SU-DHL-6 (cell line): Measurements from ENCODE around the gene RTN4.

Source experiments
- H2AFZ ChIP-seq: fragments of 200-600 bp; sonication (generic); 2 replicates; pipeline ENCODE4 v1.6.1; 2014; ENCODE audit warnings: low read depth, mild to moderate bottlenecking, moderate library complexity, mixed read lengths, antibody characterized with exemption, low read length; ENCODE audit not compliant: severe bottlenecking
- H3F3A ChIP-seq: fragments of 200-600 bp; shearing (Covaris generic); 2 replicates; pipeline ENCODE4 v1.6.0; 2016; ENCODE audit warnings: antibody characterized with exemption, mild to moderate bottlenecking; ENCODE audit not compliant: insufficient read depth
- H3K27ac ChIP-seq: fragments of 200-600 bp; sonication (generic); 2 replicates; pipeline ENCODE4 v1.5.1; 2016; ENCODE audit warnings: low read depth, mild to moderate bottlenecking, low read length, moderate library complexity, mixed read lengths
- H3K27me3 ChIP-seq: fragments of 200-600 bp; sonication (generic), shearing (Covaris generic); 2 replicates; pipeline ENCODE4 v1.6.0; 2014; ENCODE audit warnings: mild to moderate bottlenecking, low read length
- H3K36me3 ChIP-seq: fragments of 200-600 bp; sonication (generic); 2 replicates; pipeline ENCODE4 v1.6.1; 2014; ENCODE audit warnings: mild to moderate bottlenecking, low read length, mixed read lengths
- H3K4me2 ChIP-seq: fragments of 300-600, 200-600 bp; shearing (Covaris generic), sonication (generic); 2 replicates; pipeline ENCODE4 v1.6.0; 2014; ENCODE audit warnings: low read length, low read depth, mild to moderate bottlenecking; ENCODE audit not compliant: poor library complexity, severe bottlenecking
- H3K4me3 ChIP-seq: fragments of 200-600 bp; sonication (generic); 2 replicates; pipeline ENCODE4 v1.5.1; 2014; ENCODE audit warnings: antibody characterized with exemption, low read length, mild to moderate bottlenecking, mixed read lengths; ENCODE audit not compliant: insufficient read depth, poor library complexity, severe bottlenecking
- H3K79me2 ChIP-seq: fragments of 200-600 bp; sonication (generic); 2 replicates; pipeline ENCODE4 v1.6.1; 2014; ENCODE audit warnings: mild to moderate bottlenecking, low read length, moderate library complexity; ENCODE audit not compliant: insufficient read depth
- H3K9ac ChIP-seq: fragments of 200-600 bp; sonication (generic); 2 replicates; pipeline ENCODE4 v1.7.0; 2014; ENCODE audit warnings: mild to moderate bottlenecking, low read length
- H3K9me2 ChIP-seq: fragments of 200-600 bp; sonication (generic); replicated peaks from 2 replicates; pipeline ENCODE4 v1.6.1; 2014; ENCODE audit warnings: low read length; ENCODE audit not compliant: insufficient read depth
- H3K9me3 ChIP-seq: fragments of 200-600 bp; sonication (generic); 2 replicates; pipeline ENCODE4 v1.6.1; 2014; ENCODE audit warnings: low read length, mixed read lengths; ENCODE audit not compliant: insufficient read depth
- H4K20me1 ChIP-seq: fragments of 200-600 bp; sonication (generic); 2 replicates; pipeline ENCODE4 v1.6.1; 2014; ENCODE audit warnings: low read depth, mild to moderate bottlenecking, antibody characterized with exemption, low read length, moderate library complexity, mixed read lengths
- CTCF ChIP-seq: fragments of 200-600 bp; sonication (generic); IDR thresholded peaks from one replicate; pipeline ENCODE4 v1.5.1; 2017; ENCODE audit warnings: antibody characterized with exemption, mild to moderate bottlenecking, low read length, moderate library complexity; ENCODE audit not compliant: insufficient read depth, poor library complexity, severe bottlenecking
- EZH2phosphoT487 ChIP-seq: fragments of 200-600 bp; sonication (generic), shearing (Covaris generic); conservative IDR thresholded peaks from 2 replicates; pipeline ENCODE4 v1.6.1; 2018; ENCODE audit warnings: mild to moderate bottlenecking, antibody characterized with exemption, low read length, moderate library complexity, mixed read lengths

The RTN4 gene

DNA sequence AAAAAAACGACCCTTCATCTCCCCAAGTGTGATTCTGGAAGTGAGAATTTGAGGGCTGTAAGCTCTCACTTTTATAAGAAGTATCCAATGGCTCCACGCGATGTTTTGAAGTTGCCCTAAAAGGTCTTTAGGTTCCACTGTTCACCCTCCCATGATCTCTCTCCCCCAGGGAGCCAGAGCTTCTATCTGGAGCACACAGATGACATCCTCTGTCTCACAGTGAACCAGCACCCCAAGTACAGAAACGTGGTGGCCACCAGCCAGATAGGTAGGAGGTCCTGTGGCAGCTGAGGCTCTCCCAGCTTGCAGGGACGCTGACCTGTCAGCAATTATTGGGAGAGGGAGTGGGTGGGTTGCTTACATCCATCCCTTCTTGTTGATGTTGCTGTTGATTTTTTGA lies 97.8 kb downstream of the RTN4 start:
- H3K9ac ChIP-seq: no peak overlapping the region
- TF ChIP-seq CTCF (no peak), EZH2phosphoT487 (no peak)
- no peak overlapping the region for H2AFZ ChIP-seq

DNA sequence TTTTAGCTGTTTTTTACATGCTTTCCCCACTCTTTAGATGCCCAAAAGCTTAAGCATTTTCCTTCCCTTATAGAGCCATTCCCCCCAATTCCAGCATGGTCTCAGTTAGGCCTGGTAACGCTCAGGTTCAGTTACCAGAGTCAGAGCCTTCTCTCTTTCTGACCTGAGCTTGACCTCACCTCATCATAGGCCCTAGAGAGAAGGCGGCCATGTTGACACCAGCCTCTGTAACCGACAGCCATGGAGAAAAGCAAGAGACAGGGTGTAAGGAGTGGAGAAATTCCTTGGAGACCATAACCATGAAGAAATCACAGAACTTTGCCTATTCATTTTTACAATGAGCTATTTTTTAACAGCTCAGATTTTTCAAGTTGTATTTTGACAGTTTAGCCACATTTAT lies 99.4 kb downstream of the RTN4 start:
- no peak overlapping the region for H3K27ac ChIP-seq
- no peaks in the 10 kb centered on the region for H3K9me2 ChIP-seq
- no peak overlapping the region for H3K4me2 ChIP-seq
- H3K9me3 ChIP-seq: no peaks in the 10 kb centered on the region
- no peak overlapping the region for H3K9ac ChIP-seq
- H2AFZ ChIP-seq: no peak overlapping the region
- H3K27me3 ChIP-seq: no peaks in the 10 kb centered on the region
- H3K4me3 ChIP-seq: no peak overlapping the region
- H3K79me2 ChIP-seq: no peaks in the 10 kb centered on the region
- no peaks in the 10 kb centered on the region for H4K20me1 ChIP-seq
- TF ChIP-seq EZH2phosphoT487 (no peak), CTCF (no peak)
- H3K36me3 ChIP-seq: no peaks in the 10 kb centered on the region
- no peaks in the 10 kb centered on the region for H3F3A ChIP-seq

More for the DNA sequence above, 97.8 kb downstream of the RTN4 start:
- Histone ChIP-seq H3K4me2 (no peak overlapping the region), H3K4me3 (no peak overlapping the region), H3K79me2 (no peaks in the 10 kb centered on the region), H3K9me3 (no peaks in the 10 kb centered on the region), H3K27ac (no peak overlapping the region), H3K9me2 (no peaks in the 10 kb centered on the region), H3K36me3 (no peaks in the 10 kb centered on the region), H3F3A (no peaks in the 10 kb centered on the region), H4K20me1 (no peaks in the 10 kb centered on the region), H3K27me3 (no peaks in the 10 kb centered on the region)

DNA sequence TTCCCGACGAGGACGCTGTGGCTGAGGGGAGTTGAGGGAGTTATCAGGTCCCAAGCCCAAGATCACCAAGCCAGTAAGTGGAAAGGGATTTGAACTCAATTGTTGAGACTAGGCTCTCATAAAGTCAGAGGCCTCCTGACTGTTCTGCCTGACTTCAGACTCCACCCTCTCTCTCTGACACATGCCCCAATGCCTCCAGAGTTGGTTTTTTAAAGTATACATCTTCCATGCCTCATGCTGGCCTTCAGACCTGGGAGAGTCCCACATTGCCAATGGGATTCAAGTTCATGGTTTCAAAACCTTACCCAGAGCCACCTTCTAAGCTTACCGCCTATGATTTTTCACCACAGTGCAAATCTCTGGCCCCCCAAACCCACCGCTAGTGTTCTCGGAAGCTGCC lies 100.8 kb downstream of the RTN4 start:
- no peak overlapping the region for H3K4me3 ChIP-seq
- no peaks in the 10 kb centered on the region for H3K27me3 ChIP-seq
- no peak overlapping the region for H2AFZ ChIP-seq
- no peaks in the 10 kb centered on the region for H4K20me1 ChIP-seq
- H3K27ac ChIP-seq: no peak overlapping the region
- H3K9me3 ChIP-seq: no peaks in the 10 kb centered on the region
- H3K4me2 ChIP-seq: no peak overlapping the region
- H3K9ac ChIP-seq: no peak overlapping the region
- H3K9me2 ChIP-seq: no peaks in the 10 kb centered on the region
- no peaks in the 10 kb centered on the region for H3K36me3 ChIP-seq
- no peaks in the 10 kb centered on the region for H3K79me2 ChIP-seq
- TF ChIP-seq CTCF (no peak), EZH2phosphoT487 (no peak)
- no peaks in the 10 kb centered on the region for H3F3A ChIP-seq

DNA sequence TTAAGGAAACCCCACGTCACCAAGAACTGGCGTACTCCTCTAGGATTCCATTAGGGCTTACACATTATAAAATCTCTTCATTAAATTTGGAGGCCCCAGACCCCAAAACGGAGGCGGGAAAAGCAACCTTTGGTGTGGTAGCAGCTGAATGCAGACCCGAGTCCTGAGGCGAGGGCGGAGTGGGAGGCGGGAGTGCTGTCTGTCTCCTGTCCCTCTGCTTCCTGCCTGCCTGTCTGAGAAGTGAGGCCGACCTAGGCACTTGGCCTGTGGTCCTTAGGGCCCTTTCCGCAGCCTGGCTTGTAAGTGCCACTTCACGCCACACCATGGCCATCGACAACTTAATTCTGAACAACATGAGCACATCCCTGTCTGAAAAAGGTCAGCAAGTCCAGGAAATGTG lies 102.1 kb downstream of the RTN4 start:
- Histone ChIP-seq H3F3A (no peaks in the 10 kb centered on the region; the same call in 1 of the 2 replicates), H4K20me1 (no peaks in the 10 kb centered on the region), H3K36me3 (no peaks in the 10 kb centered on the region), H3K79me2 (no peaks in the 10 kb centered on the region), H2AFZ (no peak overlapping the region), H3K9me2 (no peaks in the 10 kb centered on the region), H3K27me3 (no peaks in the 10 kb centered on the region), H3K9ac (no peak overlapping the region), H3K9me3 (no peaks in the 10 kb centered on the region), H3K27ac (no peak overlapping the region), H3K4me2 (no peak overlapping the region), H3K4me3 (no peak overlapping the region)
- no peak for TF ChIP-seq EZH2phosphoT487
- no peak for TF ChIP-seq CTCF
